HCT116 (cell line): ENCODE measurements around the gene ARGLU1. TPM values are rescaled to one million over a fixed set of nuclear protein-coding genes. Genes with fewer than 3 reads are reported as not detected.

Source experiments
- ATAC-seq: fragments of 200-7000 bp; cut with Tn5 transposase; 2 replicates; pipeline ENCODE4 v1.9.1; 2020; ENCODE audit warnings: mild to moderate bottlenecking, moderate library complexity
- BruUV-seq: library from RNA; stranded (reverse); fragments of 400-500 nt; replicated peaks from 2 replicates; lab custom pipeline; 2021; lab: Mats Ljungman, UMichigan
- CTCF ChIA-PET: fragments of 300-600 bp; sonication (Branson Sonifier 250); formaldehyde crosslinking; loops from one replicate; lab custom pipeline; 2021; ENCODE audit warnings: antibody characterized with exemption; lab: Charles Lee
- POLR2A ChIA-PET: fragments of 300-600, 350-600 bp; sonication (Branson Sonifier 250); formaldehyde crosslinking; loops from one replicate; lab custom pipeline; 2021; ENCODE audit warnings: antibody characterized with exemption; lab: Charles Lee
- RAD21 ChIA-PET, 2 experiments: fragments of 300-600 bp; sonication (Branson Sonifier 250); formaldehyde crosslinking; loops; one replicate each; lab custom pipeline; 2023; ENCODE audit warnings: low total read pairs in 2 of 2; ENCODE audit not compliant: uncharacterized antibody in 2 of 2, unreplicated experiment in 2 of 2, low non-redundant PET in 1 of 2; lab: Charles Lee
- DNase-seq: peaks from one replicate; pipeline ENCODE4 v3.0.0-alpha.2; 2010; ENCODE audit warnings: low read depth, low spot score
- H2AFZ ChIP-seq: fragments of 200-600 bp; shearing (Covaris generic), sonication (generic); 2 replicates; pipeline ENCODE4 v1.6.1; 2017; ENCODE audit warnings: low read depth, mixed run types, mixed read lengths, antibody characterized with exemption, low read length; ENCODE audit not compliant: poor library complexity, severe bottlenecking
- H3K27ac ChIP-seq: 2 replicates; pipeline ENCODE4 v1.5.1; 2012; ENCODE audit warnings: low read depth, low read length
- H3K27me3 ChIP-seq: fragments of 200-600 bp; sonication (generic); 2 replicates; pipeline ENCODE4 v1.6.1; 2016; ENCODE audit warnings: mixed run types, low read length, mixed read lengths; ENCODE audit not compliant: insufficient read depth
- H3K36me3 ChIP-seq, 2 experiments: fragments of 200-500 bp in 1 of 2; fragments of 200-600 bp in 1 of 2; sonication (Bioruptor generic) in 1 of 2; sonication (generic) in 1 of 2; 2 replicates each; pipeline versions ENCODE4 v1.5.1 to v1.6.1; 2014 to 2016; ENCODE audit warnings: low read length in 2 of 2, inconsistent platforms in 1 of 2, mixed read lengths in 1 of 2, mixed run types in 1 of 2; ENCODE audit not compliant: insufficient read depth in 2 of 2, control insufficient read depth in 1 of 2
- H3K4me1 ChIP-seq, 2 experiments: fragments of 200-600 bp in 1 of 2; sonication (generic) in 1 of 2; 2 replicates each; pipeline versions ENCODE4 v1.5.1 to v1.6.1; 2012 to 2017; ENCODE audit warnings: low read length in 2 of 2, inconsistent platforms in 1 of 2, mild to moderate bottlenecking in 1 of 2, mixed read lengths in 1 of 2, mixed run types in 1 of 2, moderate library complexity in 1 of 2; ENCODE audit not compliant: insufficient read depth in 2 of 2, control insufficient read depth in 1 of 2
- H3K4me2 ChIP-seq: fragments of 200-600 bp; sonication (generic); 2 replicates; pipeline ENCODE4 v1.6.1; 2017; ENCODE audit warnings: mixed run types, low read length, mixed read lengths
- H3K4me3 ChIP-seq, 2 experiments: fragments of 200-600 bp in 1 of 2; sonication (generic) in 1 of 2; replicated peaks in 1 of 2; 2 replicates each; pipeline ENCODE4 v1.5.1; 2011 to 2016; ENCODE audit warnings: low read length in 2 of 2, control low read depth in 1 of 2, low read depth in 1 of 2, mild to moderate bottlenecking in 1 of 2, mixed read lengths in 1 of 2, mixed run types in 1 of 2
- H3K79me2 ChIP-seq: fragments of 200-600 bp; sonication (generic); 2 replicates; pipeline ENCODE4 v1.6.1; 2017; ENCODE audit warnings: mild to moderate bottlenecking, mixed run types, low read length, moderate library complexity, mixed read lengths; ENCODE audit not compliant: insufficient read depth
- H3K9ac ChIP-seq: fragments of 200-600 bp; sonication (generic); 2 replicates; pipeline ENCODE4 v1.6.1; 2016; ENCODE audit warnings: low read length, mixed read lengths
- H3K9me2 ChIP-seq: fragments of 200-600 bp; sonication (generic), shearing (Covaris generic); 2 replicates; pipeline ENCODE4 v1.6.1; 2017; ENCODE audit warnings: mixed run types, mild to moderate bottlenecking, moderate library complexity; ENCODE audit not compliant: insufficient read depth
- H3K9me3 ChIP-seq, 2 experiments: fragments of 200-500 bp in 1 of 2; fragments of 200-600 bp in 1 of 2; sonication (Bioruptor generic) in 1 of 2; sonication (generic) in 1 of 2; 2 replicates each; pipeline ENCODE4 v1.6.1; 2014 to 2017; ENCODE audit warnings: low read length in 2 of 2, mixed read lengths in 2 of 2, inconsistent platforms in 1 of 2, low read depth in 1 of 2, mild to moderate bottlenecking in 1 of 2, mixed run types in 1 of 2, moderate library complexity in 1 of 2; ENCODE audit not compliant: control insufficient read depth in 1 of 2, insufficient read depth in 1 of 2
- H4K20me1 ChIP-seq: fragments of 200-600 bp; sonication (generic), shearing (Covaris generic); 2 replicates; pipeline ENCODE4 v1.6.1; 2017; ENCODE audit warnings: mixed run types, mild to moderate bottlenecking, moderate library complexity; ENCODE audit not compliant: insufficient read depth
- ATF3 ChIP-seq: IDR thresholded peaks from 2 replicates; pipeline ENCODE4 v1.6.1; 2012
- CBX3 ChIP-seq: IDR thresholded peaks from 2 replicates; pipeline ENCODE4 v1.6.1; 2012; ENCODE audit warnings: low read depth
- EZH2phosphoT487 ChIP-seq: fragments of 200-600 bp; IDR thresholded peaks from 2 replicates; pipeline ENCODE4 v1.6.1; 2018; ENCODE audit warnings: antibody characterized with exemption, borderline replicate concordance
- FOSL1 ChIP-seq: IDR thresholded peaks from 2 replicates; pipeline ENCODE4 v1.6.1; 2012; ENCODE audit warnings: low read depth
- POLR2A ChIP-seq: IDR thresholded peaks from 2 replicates; pipeline ENCODE4 v1.7.0; 2011; ENCODE audit warnings: borderline replicate concordance; ENCODE audit not compliant: insufficient read depth, insufficient read length; ENCODE audit errors: extremely low read depth
- REST ChIP-seq: IDR thresholded peaks from 2 replicates; pipeline ENCODE4 v1.6.1; 2012; ENCODE audit warnings: low read depth
- SIN3A ChIP-seq: IDR thresholded peaks from 2 replicates; pipeline ENCODE4 v1.6.1; 2012; ENCODE audit warnings: low read depth
- SP1 ChIP-seq: IDR thresholded peaks from 2 replicates; pipeline ENCODE4 v1.6.1; 2012; ENCODE audit warnings: low read depth
- TCF7L2 ChIP-seq: IDR thresholded peaks from 2 replicates; pipeline ENCODE4 v1.7.0; 2011; ENCODE audit warnings: borderline replicate concordance, inconsistent platforms; ENCODE audit not compliant: insufficient read depth, insufficient read length; ENCODE audit errors: extremely low read depth
- ZBTB33 ChIP-seq: IDR thresholded peaks from 2 replicates; pipeline ENCODE4 v1.6.1; 2011; ENCODE audit warnings: mild to moderate bottlenecking, low read length, moderate library complexity; ENCODE audit not compliant: insufficient replicate concordance; ENCODE audit errors: extremely low read depth
- intact Hi-C: fragments of 100-400 bp; cut with micrococcal nuclease; formaldehyde crosslinking; loops from 2 replicates; pipeline ENCODE4 v1.10.0; 2022
- total RNA-seq: library from RNA; stranded (reverse); gene quantifications from one replicate; pipeline ENCODE4 v1.2.1, GENCODE V29; 2021; ENCODE audit not compliant: unreplicated experiment

ARGLU1 gene
- total RNA-seq, 1 experiment from 2014 or later = 57.8 TPM

GRCh38 chr13:106617561-106617960 lies 49.6 kb upstream of the ARGLU1 start:
- POLR2A ChIA-PET = no interaction called here
- no peaks in the 10 kb centered on the region for H3K36me3 ChIP-seq
- no peak for ATAC-seq
- intact Hi-C loops = no loop called here
- H2AFZ ChIP-seq = no peak overlapping the region
- H3K9me3 ChIP-seq = no peaks in the 10 kb centered on the region
- CTCF ChIA-PET = no interaction called here
- RAD21 ChIA-PET = no interaction called here
- no peak overlapping the region for H3K27ac ChIP-seq
- no peaks in the 10 kb centered on the region for H4K20me1 ChIP-seq
- no peaks in the 10 kb centered on the region for H3K79me2 ChIP-seq
- BruUV-seq = no TSS peak
- no peak overlapping the region for H3K4me2 ChIP-seq
- no peaks in the 10 kb centered on the region for H3K9me2 ChIP-seq
- no peak overlapping the region for H3K9ac ChIP-seq
- no peak overlapping the region for H3K4me3 ChIP-seq
- H3K27me3 ChIP-seq = peaks cover 22% of the 10 kb centered on the region
- TF ChIP-seq ZBTB33 = no peak
- no peak for TF ChIP-seq ATF3
- no peak for TF ChIP-seq EZH2phosphoT487
- TF ChIP-seq POLR2A = no peak
- TF ChIP-seq REST = no peak
- no peak for TF ChIP-seq SP1
- no peak for TF ChIP-seq FOSL1
- TF ChIP-seq TCF7L2 = no peak
- no peak for TF ChIP-seq CBX3
- no peak for TF ChIP-seq SIN3A
- TF ChIP-seq, all 23 proteins: peak for 0
- H3K4me1 ChIP-seq = peaks cover 0 to 4% of the 10 kb centered on the region in 2 experiments; a peak in 1 of 4 replicates
- DNase-seq = no peak
